MM.1S (cell line): ENCODE results near the gene CALM1.

Source experiments
- DNase-seq: peaks from one replicate; pipeline ENCODE4 v3.0.0-alpha.2; 2015
- H2AFZ ChIP-seq: fragments of 300-600 bp; sonication (generic); 2 replicates; pipeline ENCODE4 v1.6.0; 2016; ENCODE audit warnings: antibody characterized with exemption, low read length
- H3F3A ChIP-seq: fragments of 300-600 bp; sonication (generic); 2 replicates; pipeline ENCODE4 v1.6.1; 2016; ENCODE audit warnings: mild to moderate bottlenecking, antibody characterized with exemption, low read length, moderate library complexity, mixed read lengths; ENCODE audit not compliant: insufficient read depth
- H3K27ac ChIP-seq: fragments of 300-600 bp; sonication (generic); 2 replicates; pipeline ENCODE4 v1.5.1; 2016; ENCODE audit warnings: mild to moderate bottlenecking, low read length
- H3K27me3 ChIP-seq: fragments of 300-600 bp; sonication (generic); replicated peaks from 2 replicates; pipeline ENCODE4 v1.6.0; 2016; ENCODE audit warnings: low read length; ENCODE audit not compliant: insufficient read depth
- H3K36me3 ChIP-seq: fragments of 300-600 bp; sonication (generic); replicated peaks from 2 replicates; pipeline ENCODE4 v1.6.1; 2016; ENCODE audit warnings: mild to moderate bottlenecking, low read length, mixed read lengths; ENCODE audit not compliant: insufficient read depth
- H3K4me1 ChIP-seq: fragments of 300-600 bp; sonication (generic); 2 replicates; pipeline ENCODE4 v1.6.1; 2016; ENCODE audit warnings: low read length, mixed read lengths
- H3K4me2 ChIP-seq: fragments of 300-600 bp; sonication (generic); 2 replicates; pipeline ENCODE4 v1.6.0; 2016; ENCODE audit warnings: low read depth, low read length
- H3K4me3 ChIP-seq: fragments of 300-600 bp; sonication (generic); 2 replicates; pipeline ENCODE4 v1.5.1; 2016; ENCODE audit warnings: low read length, mixed read lengths
- H3K79me2 ChIP-seq: fragments of 300-600 bp; sonication (generic); 2 replicates; pipeline ENCODE4 v1.6.1; 2016; ENCODE audit warnings: mixed run types, low read length, mixed read lengths
- H3K9ac ChIP-seq: fragments of 300-600 bp; sonication (generic); 2 replicates; pipeline ENCODE4 v1.6.1; 2016; ENCODE audit warnings: low read length, mixed read lengths
- H3K9me2 ChIP-seq: fragments of 300-600 bp; sonication (generic); replicated peaks from 2 replicates; pipeline ENCODE4 v1.6.1; 2016; ENCODE audit warnings: mild to moderate bottlenecking, low read length, mixed read lengths; ENCODE audit not compliant: insufficient read depth
- H3K9me3 ChIP-seq: fragments of 300-600 bp; sonication (generic); replicated peaks from 2 replicates; pipeline ENCODE4 v1.6.1; 2016; ENCODE audit warnings: mild to moderate bottlenecking, low read length, mixed read lengths; ENCODE audit not compliant: insufficient read depth
- H4K20me1 ChIP-seq: fragments of 300-600 bp; sonication (generic); 2 replicates; pipeline ENCODE4 v1.6.1; 2016; ENCODE audit warnings: mild to moderate bottlenecking, low read length, moderate library complexity, mixed read lengths; ENCODE audit not compliant: insufficient read depth
- CTCF ChIP-seq: fragments of 300-600 bp; sonication (generic); IDR thresholded peaks from 2 replicates; pipeline ENCODE4 v1.5.1; 2016; ENCODE audit warnings: antibody characterized with exemption, low read length, mixed read lengths
- EZH2 ChIP-seq: fragments of 300-600 bp; sonication (generic); optimal IDR thresholded peaks from 2 replicates; pipeline ENCODE3; 2017; ENCODE audit warnings: low read depth, mild to moderate bottlenecking, antibody characterized with exemption, low read length, mixed read lengths
- EZH2phosphoT487 ChIP-seq: fragments of 300-600 bp; sonication (generic); IDR thresholded peaks from 2 replicates; pipeline ENCODE4 v1.6.1; 2018; ENCODE audit warnings: antibody characterized with exemption, low read length

The CALM1 gene

GRCh38 chr14:90409209-90409730 is 12.4 kb downstream of the CALM1 start:
- Histone ChIP-seq H2AFZ (no peak overlapping the region), H3K27ac (no peak overlapping the region), H3F3A (no peaks in the 10 kb centered on the region), H3K27me3 (no peaks in the 10 kb centered on the region), H3K9ac (no peak overlapping the region), H3K9me3 (no peaks in the 10 kb centered on the region), H3K79me2 (no peaks in the 10 kb centered on the region), H3K36me3 (no peaks in the 10 kb centered on the region), H3K4me3 (no peak overlapping the region), H3K4me1 (no peaks in the 10 kb centered on the region), H3K4me2 (no peak overlapping the region), H3K9me2 (no peaks in the 10 kb centered on the region), H4K20me1 (no peaks in the 10 kb centered on the region)
- no peak for DNase-seq
- no peak for TF ChIP-seq EZH2phosphoT487
- no peak for TF ChIP-seq EZH2
- no peak for TF ChIP-seq CTCF

- Histone ChIP-seq H4K20me1 (no peaks in the 10 kb centered on the region), H3K9ac (no peak overlapping the region), H3K9me3 (no peaks in the 10 kb centered on the region), H3K27me3 (no peaks in the 10 kb centered on the region), H3K36me3 (no peaks in the 10 kb centered on the region), H3F3A (no peaks in the 10 kb centered on the region), H3K79me2 (no peaks in the 10 kb centered on the region), H3K4me3 (no peak overlapping the region), H3K9me2 (no peaks in the 10 kb centered on the region), H2AFZ (no peak overlapping the region), H3K4me2 (no peak overlapping the region), H3K27ac (no peak overlapping the region), H3K4me1 (no peaks in the 10 kb centered on the region)
- TF ChIP-seq EZH2phosphoT487 (no peak), CTCF (no peak), EZH2 (no peak)
- DNase-seq, result no peak
Measured at GRCh38 chr14:90412058-90412457, 15.2 kb downstream of the CALM1 start.

- Histone ChIP-seq H3F3A (no peaks in the 10 kb centered on the region), H3K27me3 (no peaks in the 10 kb centered on the region), H3K9ac (no peak overlapping the region), H3K27ac (no peak overlapping the region), H3K9me2 (no peaks in the 10 kb centered on the region), H3K79me2 (no peaks in the 10 kb centered on the region), H4K20me1 (no peaks in the 10 kb centered on the region), H3K4me2 (no peak overlapping the region), H3K9me3 (no peaks in the 10 kb centered on the region), H3K36me3 (no peaks in the 10 kb centered on the region), H3K4me1 (no peaks in the 10 kb centered on the region), H2AFZ (no peak overlapping the region), H3K4me3 (no peak overlapping the region)
- TF ChIP-seq EZH2 (no peak), CTCF (no peak), EZH2phosphoT487 (no peak)
- DNase-seq, result no peak
Measured at GRCh38 chr14:90416720-90417119, 19.9 kb downstream of the CALM1 start.
